Endodermal cell (in vitro differentiated cells): ENCODE measurements around the gene SCAI. TPM values are rescaled to one million over a fixed set of nuclear protein-coding genes. Genes with fewer than 3 reads are reported as not detected.
"Not testable (repeated sequence)": the region's sequence is repeated elsewhere in the genome, so short reads cannot be mapped to it uniquely, and the experiment has no call there.

Experiments used
- DNase-seq: peaks from one replicate; pipeline ENCODE4 v3.0.0-alpha.2; 2017
- H3K27ac ChIP-seq: 2 replicates; pipeline ENCODE4 v1.5.1; 2013; ENCODE audit warnings: mild to moderate bottlenecking, low read depth, low read length, moderate library complexity
- H3K27me3 ChIP-seq: 2 replicates; pipeline ENCODE4 v1.6.1; 2013; ENCODE audit warnings: mild to moderate bottlenecking, low read length, moderate library complexity; ENCODE audit not compliant: insufficient read depth, control insufficient read depth, poor library complexity, severe bottlenecking
- H3K36me3 ChIP-seq: 2 replicates; pipeline ENCODE4 v1.7.0; 2013; ENCODE audit warnings: mild to moderate bottlenecking, low read length, moderate library complexity; ENCODE audit not compliant: control insufficient read depth, insufficient read depth
- H3K4me1 ChIP-seq: one replicate; pipeline ENCODE4 v1.7.0; 2013; ENCODE audit warnings: low read length; ENCODE audit not compliant: control insufficient read depth, insufficient read depth
- H3K4me3 ChIP-seq: 2 replicates; pipeline ENCODE4 v1.5.1; 2013; ENCODE audit warnings: mild to moderate bottlenecking, low read length, moderate library complexity
- H3K9ac ChIP-seq: 2 replicates; pipeline ENCODE4 v1.6.1; 2013; ENCODE audit warnings: mild to moderate bottlenecking, low read length, moderate library complexity; ENCODE audit not compliant: poor library complexity, severe bottlenecking; ENCODE audit errors: extremely low read depth
- H3K9me3 ChIP-seq: 2 replicates; pipeline ENCODE4 v1.6.1; 2013; ENCODE audit warnings: mild to moderate bottlenecking, low read length, moderate library complexity; ENCODE audit not compliant: control insufficient read depth
- H3K27ac Mint-ChIP-seq: 2 replicates; pipeline ENCODE4 v1.8.0; 2020; ENCODE audit warnings: mixed read lengths
- H3K27me3 Mint-ChIP-seq: 2 replicates; pipeline ENCODE4 v1.8.0; 2021; ENCODE audit warnings: mild to moderate bottlenecking, mixed read lengths; ENCODE audit not compliant: insufficient read depth
- H3K36me3 Mint-ChIP-seq: 2 replicates; pipeline ENCODE4 v1.8.0; 2020; ENCODE audit warnings: low read depth, mixed read lengths
- H3K4me1 Mint-ChIP-seq: 2 replicates; pipeline ENCODE4 v1.8.0; 2020; ENCODE audit warnings: mixed read lengths
- H3K4me3 Mint-ChIP-seq: 2 replicates; pipeline ENCODE4 v1.8.0; 2020; ENCODE audit warnings: mild to moderate bottlenecking, moderate library complexity, mixed read lengths
- H3K9me3 Mint-ChIP-seq: 2 replicates; pipeline ENCODE4 v1.8.0; 2020; ENCODE audit warnings: mild to moderate bottlenecking, mixed read lengths
- WGBS, 2 experiments: methylation state at CpG; one replicate each; pipeline versions ENCODE4 v1.1.5 to v1.1.7; 2013; ENCODE audit warnings: missing lambda C conversion rate in 2 of 2, mixed read lengths in 1 of 2; ENCODE audit not compliant: insufficient coverage in 1 of 2, insufficient read length in 1 of 2; 5-methylcytosine and 5-hydroxymethylcytosine counted together
- total RNA-seq, 2 donors: library from RNA; stranded (reverse); fragmentation: NEBNext Ultra II Directional in 1 of 2; extraction: Animal tissue kit (Norgen Biotek cat#: 25700) in 1 of 2; gene quantifications; 2 replicates in 1 of 2; 3 replicates in 1 of 2; pipeline ENCODE4 v1.2.1, GENCODE V29; 2021
- TF ChIP-seq, protein P1 (sequence below): fragments of 200-600 bp; sonication (generic); conservative IDR thresholded peaks from 2 replicates; pipeline ENCODE4 v1.5.0; 2021; ENCODE audit warnings: antibody characterized with exemption, mild to moderate bottlenecking

SCAI gene
- total RNA-seq, 2 donors from 2014 or later: 22.9 to 34.7 TPM

DNA sequence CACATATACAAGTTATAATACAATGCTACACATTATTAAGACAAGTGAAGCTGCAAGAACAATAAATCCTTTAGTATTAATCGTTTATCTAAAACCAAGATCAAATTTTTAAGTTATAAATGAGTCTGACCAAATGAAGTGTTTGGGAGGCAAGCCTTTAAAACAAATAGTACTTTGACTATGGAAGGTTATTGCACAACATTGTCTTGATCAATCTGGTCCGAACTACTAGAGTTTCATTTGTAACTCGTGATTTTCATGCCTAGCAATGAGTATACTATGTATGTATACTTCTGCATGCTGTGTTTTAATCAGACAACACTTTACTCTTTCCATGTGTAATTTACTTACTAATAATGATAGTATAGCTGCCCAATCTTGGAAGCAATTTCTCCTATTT is 115.3 kb downstream of the SCAI start:
- peaks cover 34% of the 10 kb centered on the region for H3K36me3 Mint-ChIP-seq
- H3K9me3 Mint-ChIP-seq: no peaks in the 10 kb centered on the region
- no peaks in the 10 kb centered on the region for H3K4me1 Mint-ChIP-seq
- TF ChIP-seq, protein P1, sequence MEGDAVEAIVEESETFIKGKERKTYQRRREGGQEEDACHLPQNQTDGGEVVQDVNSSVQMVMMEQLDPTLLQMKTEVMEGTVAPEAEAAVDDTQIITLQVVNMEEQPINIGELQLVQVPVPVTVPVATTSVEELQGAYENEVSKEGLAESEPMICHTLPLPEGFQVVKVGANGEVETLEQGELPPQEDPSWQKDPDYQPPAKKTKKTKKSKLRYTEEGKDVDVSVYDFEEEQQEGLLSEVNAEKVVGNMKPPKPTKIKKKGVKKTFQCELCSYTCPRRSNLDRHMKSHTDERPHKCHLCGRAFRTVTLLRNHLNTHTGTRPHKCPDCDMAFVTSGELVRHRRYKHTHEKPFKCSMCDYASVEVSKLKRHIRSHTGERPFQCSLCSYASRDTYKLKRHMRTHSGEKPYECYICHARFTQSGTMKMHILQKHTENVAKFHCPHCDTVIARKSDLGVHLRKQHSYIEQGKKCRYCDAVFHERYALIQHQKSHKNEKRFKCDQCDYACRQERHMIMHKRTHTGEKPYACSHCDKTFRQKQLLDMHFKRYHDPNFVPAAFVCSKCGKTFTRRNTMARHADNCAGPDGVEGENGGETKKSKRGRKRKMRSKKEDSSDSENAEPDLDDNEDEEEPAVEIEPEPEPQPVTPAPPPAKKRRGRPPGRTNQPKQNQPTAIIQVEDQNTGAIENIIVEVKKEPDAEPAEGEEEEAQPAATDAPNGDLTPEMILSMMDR: no peak
- Histone ChIP-seq H3K9ac (no peak overlapping the region), H3K27me3 (no peaks in the 10 kb centered on the region), H3K27ac (no peak overlapping the region), H3K36me3 (peaks cover 32% of the 10 kb centered on the region), H3K4me1 (no peaks in the 10 kb centered on the region), H3K9me3 (no peaks in the 10 kb centered on the region), H3K4me3 (no peak overlapping the region)
- WGBS, 2 experiments: 90 to 96% methylated on average over 2 to 3 of the region's 3 CpGs
- no peaks in the 10 kb centered on the region for H3K27me3 Mint-ChIP-seq
- no peak overlapping the region for H3K4me3 Mint-ChIP-seq
- no peak overlapping the region for H3K27ac Mint-ChIP-seq
- DNase-seq: no peak

DNA sequence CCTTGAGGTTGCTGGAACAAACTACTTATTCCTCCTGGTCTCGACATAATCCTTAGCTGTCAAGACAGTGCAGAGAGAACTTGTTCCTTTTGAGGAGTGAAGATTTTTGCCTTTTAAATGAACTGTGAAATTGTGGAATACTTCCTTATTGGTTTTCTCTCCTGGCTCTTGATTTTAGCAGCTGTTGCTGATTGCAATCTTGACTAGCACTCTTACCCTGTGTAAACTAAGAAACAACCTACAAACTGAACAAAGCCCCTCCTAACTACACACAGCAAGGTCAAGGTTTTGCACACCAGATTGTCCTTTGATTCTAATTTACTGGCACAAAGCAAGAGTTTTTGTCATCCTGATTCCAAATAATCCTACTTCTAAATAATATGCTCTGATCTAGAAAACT is 118.4 kb downstream of the SCAI start:
- H3K4me1 ChIP-seq: no peaks in the 10 kb centered on the region
- H3K36me3 Mint-ChIP-seq: peaks cover 54% of the 10 kb centered on the region
- DNase-seq: no peak
- no peaks in the 10 kb centered on the region for H3K4me1 Mint-ChIP-seq
- no peaks in the 10 kb centered on the region for H3K27me3 Mint-ChIP-seq
- no peak overlapping the region for H3K4me3 ChIP-seq
- H3K36me3 ChIP-seq: peaks cover 53% of the 10 kb centered on the region
- no peaks in the 10 kb centered on the region for H3K27me3 ChIP-seq
- TF ChIP-seq, protein P1: no peak
- H3K27ac Mint-ChIP-seq: no peak overlapping the region
- H3K4me3 Mint-ChIP-seq: no peak overlapping the region
- H3K9ac ChIP-seq: no peak overlapping the region
- H3K27ac ChIP-seq: no peak overlapping the region
- H3K9me3 Mint-ChIP-seq: peaks cover 3% of the 10 kb centered on the region
- WGBS, 2 experiments: 89% methylated on average over 1 of the region's 1 CpG; no CpG with 5 or more reads in 1 of the 2 experiments
- H3K9me3 ChIP-seq: peaks cover 10% of the 10 kb centered on the region

DNA sequence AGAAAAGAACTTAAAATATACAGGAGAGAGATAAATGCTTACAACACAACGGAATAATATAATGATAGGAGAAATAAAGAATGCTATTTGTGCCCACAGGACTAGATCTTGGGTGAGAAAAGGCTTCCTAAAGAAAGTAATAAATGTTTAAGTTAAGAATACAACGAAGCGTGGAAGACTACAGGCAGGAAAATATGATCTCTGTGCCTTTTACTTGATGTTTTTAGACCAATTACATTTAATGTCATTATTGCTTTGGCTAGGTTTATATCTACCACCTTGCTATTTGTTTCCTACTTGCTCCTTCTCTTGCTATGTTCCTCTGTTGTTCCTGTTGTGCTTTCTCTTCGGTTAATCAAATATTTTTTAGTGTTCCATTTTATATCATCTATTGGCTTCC is 122.3 kb downstream of the SCAI start:
- Histone ChIP-seq H3K9ac (no peak overlapping the region), H3K4me1 (no peaks in the 10 kb centered on the region), H3K9me3 (peaks cover 10% of the 10 kb centered on the region), H3K27ac (no peak overlapping the region), H3K4me3 (no peak overlapping the region), H3K27me3 (no peaks in the 10 kb centered on the region), H3K36me3 (peaks cover 63% of the 10 kb centered on the region)
- Mint-ChIP-seq H3K4me1 (no peaks in the 10 kb centered on the region), H3K4me3 (no peak overlapping the region), H3K9me3 (peaks cover 3% of the 10 kb centered on the region), H3K36me3 (peaks cover 64% of the 10 kb centered on the region), H3K27ac (no peak overlapping the region), H3K27me3 (no peaks in the 10 kb centered on the region)
- DNase-seq: no peak
- TF ChIP-seq, protein P1: no peak
- WGBS, 2 experiments: 94 to 100% methylated on average over 3 to 4 of the region's 4 CpGs

DNA sequence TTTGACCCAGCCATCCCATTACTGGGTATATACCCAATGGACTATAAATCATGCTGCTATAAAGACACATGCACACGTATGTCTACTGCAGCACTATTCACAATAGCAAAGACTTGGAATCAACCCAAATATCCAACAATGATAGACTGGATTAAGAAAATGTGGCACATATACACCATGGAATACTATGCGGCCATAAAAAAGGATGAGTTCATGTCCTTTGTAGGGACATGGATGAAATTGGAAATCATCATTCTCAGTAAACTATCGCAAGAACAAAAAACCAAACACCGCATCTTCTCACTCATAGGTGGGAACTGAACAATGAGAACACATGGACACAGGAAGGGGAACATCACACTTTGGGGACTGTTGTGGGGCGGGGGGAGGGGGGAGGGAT is 127.7 kb downstream of the SCAI start:
- H3K9me3 ChIP-seq, H3K9ac ChIP-seq, H3K4me1 Mint-ChIP-seq, H3K27me3 Mint-ChIP-seq, H3K27me3 ChIP-seq, H3K4me3 Mint-ChIP-seq, H3K27ac Mint-ChIP-seq, H3K9me3 Mint-ChIP-seq, H3K27ac ChIP-seq, H3K4me1 ChIP-seq, H3K4me3 ChIP-seq, DNase-seq: not testable (repeated sequence)
- peaks cover 46% of the 10 kb centered on the region for H3K36me3 Mint-ChIP-seq
- H3K36me3 ChIP-seq: peaks cover 28% of the 10 kb centered on the region
- WGBS, 2 experiments: 100% methylated on average over 1 of the region's 5 CpGs; no CpG with 5 or more reads in 1 of the 2 experiments

DNA sequence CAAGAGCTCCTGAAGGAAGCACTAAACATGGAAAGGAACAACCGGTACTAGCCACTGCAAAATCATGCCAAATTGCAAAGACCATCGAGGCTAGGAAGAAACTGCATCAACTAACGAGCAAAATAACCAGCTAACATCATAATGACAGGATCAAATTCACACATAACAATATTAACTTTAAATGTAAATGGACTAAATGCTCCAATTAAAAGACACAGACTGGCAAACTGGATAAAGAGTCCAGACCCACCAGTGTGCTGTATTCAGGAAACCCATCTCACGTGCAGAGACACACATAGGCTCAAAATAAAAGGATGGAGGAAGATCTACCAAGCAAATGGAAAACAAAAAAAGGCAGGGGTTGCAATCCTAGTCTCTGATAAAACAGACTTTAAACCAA is 131.3 kb downstream of the SCAI start:
- DNase-seq, H3K9me3 ChIP-seq, H3K4me1 Mint-ChIP-seq, H3K27me3 Mint-ChIP-seq, H3K27ac ChIP-seq, H3K4me3 Mint-ChIP-seq, H3K27me3 ChIP-seq, H3K4me1 ChIP-seq, H3K9ac ChIP-seq, H3K27ac Mint-ChIP-seq, H3K4me3 ChIP-seq: not testable (repeated sequence)
- WGBS, 2 experiments: 100% methylated on average over 1 of the region's 4 CpGs; no CpG with 5 or more reads in 1 of the 2 experiments
- H3K9me3 Mint-ChIP-seq: peaks cover 17% of the 10 kb centered on the region
- peaks cover 11% of the 10 kb centered on the region for H3K36me3 ChIP-seq
- peaks cover 47% of the 10 kb centered on the region for H3K36me3 Mint-ChIP-seq
